AG09319 (cell line): ENCODE measurements around the gene PAPSS1.

Source experiments
- DNase-seq: peaks from one replicate; pipeline ENCODE4 v3.0.0-alpha.2; 2010; ENCODE audit warnings: low read depth; ENCODE audit errors: extremely low read depth
- TF ChIP-seq, protein P1 (sequence below): IDR thresholded peaks from 2 replicates; pipeline ENCODE4 v1.5.1; 2011; ENCODE audit warnings: low read depth, mild to moderate bottlenecking, inconsistent platforms, low read length, moderate library complexity

The PAPSS1 gene

GRCh38 chr4:107579099-107579498, 140.9 kb downstream of the PAPSS1 start:
- no peak for DNase-seq
- TF ChIP-seq, protein P1, sequence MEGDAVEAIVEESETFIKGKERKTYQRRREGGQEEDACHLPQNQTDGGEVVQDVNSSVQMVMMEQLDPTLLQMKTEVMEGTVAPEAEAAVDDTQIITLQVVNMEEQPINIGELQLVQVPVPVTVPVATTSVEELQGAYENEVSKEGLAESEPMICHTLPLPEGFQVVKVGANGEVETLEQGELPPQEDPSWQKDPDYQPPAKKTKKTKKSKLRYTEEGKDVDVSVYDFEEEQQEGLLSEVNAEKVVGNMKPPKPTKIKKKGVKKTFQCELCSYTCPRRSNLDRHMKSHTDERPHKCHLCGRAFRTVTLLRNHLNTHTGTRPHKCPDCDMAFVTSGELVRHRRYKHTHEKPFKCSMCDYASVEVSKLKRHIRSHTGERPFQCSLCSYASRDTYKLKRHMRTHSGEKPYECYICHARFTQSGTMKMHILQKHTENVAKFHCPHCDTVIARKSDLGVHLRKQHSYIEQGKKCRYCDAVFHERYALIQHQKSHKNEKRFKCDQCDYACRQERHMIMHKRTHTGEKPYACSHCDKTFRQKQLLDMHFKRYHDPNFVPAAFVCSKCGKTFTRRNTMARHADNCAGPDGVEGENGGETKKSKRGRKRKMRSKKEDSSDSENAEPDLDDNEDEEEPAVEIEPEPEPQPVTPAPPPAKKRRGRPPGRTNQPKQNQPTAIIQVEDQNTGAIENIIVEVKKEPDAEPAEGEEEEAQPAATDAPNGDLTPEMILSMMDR, result no peak

DNA sequence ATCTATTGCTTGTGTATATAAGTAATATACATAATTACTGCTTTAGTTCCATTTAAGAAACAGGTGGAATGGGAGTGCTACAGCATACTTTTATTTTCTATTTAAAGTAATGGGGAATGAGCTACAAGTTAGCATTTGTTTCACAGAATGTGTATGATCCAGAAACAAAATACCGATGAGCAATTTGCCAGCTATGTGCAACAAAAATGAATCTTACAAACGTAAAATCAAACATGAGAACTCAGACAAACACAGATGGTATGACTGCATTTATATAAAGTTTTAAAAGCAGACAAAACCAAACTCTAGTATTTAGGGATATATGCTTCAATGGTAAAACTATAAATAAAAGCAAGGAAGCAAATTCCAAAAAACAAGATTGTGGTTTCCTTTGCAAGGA, 141.7 kb downstream of the PAPSS1 start:
- peak; percentile 28 for DNase-seq
- TF ChIP-seq, protein P1, result no peak

DNA sequence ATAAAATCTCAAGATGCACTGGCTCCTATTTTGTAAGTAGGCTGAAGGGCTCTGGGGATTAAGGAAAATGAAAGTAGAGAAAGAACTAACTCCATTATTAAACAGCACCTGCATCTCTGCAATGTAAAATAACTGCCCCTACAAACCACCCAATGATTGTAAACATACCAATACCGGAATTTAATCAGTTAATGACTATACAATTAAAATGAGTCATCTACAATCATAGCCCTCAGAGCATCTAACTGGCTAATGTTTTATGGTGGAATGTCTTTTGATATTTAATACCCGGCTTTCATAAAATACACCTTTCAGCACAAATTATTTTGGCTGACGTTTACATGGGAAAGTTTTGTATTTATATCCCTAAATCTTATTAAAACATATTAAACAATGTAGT, 142.3 kb downstream of the PAPSS1 start:
- no peak for DNase-seq
- TF ChIP-seq, protein P1, result no peak

DNA sequence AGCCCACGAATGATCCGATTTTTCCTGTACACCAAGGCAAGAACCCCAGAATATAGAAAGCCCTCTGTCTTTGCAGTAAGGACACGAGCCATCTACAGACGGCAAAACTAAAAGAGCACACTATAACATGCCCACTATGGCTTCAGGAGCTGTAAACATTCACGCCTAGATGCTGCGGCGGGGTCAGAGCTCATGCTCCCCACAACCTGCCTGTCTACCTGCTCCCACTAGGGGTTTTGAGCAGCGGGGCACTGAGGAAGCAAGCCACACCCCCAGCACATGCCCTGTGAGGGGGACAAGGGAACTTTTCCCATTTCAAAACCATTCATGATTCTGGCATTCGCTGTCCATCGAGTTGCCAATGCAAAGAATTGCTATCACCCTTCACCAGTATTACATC, 144.8 kb downstream of the PAPSS1 start:
- no peak for DNase-seq
- TF ChIP-seq, protein P1, result no peak

GRCh38 chr4:107572281-107572680, 147.8 kb downstream of the PAPSS1 start:
- TF ChIP-seq, protein P1, result no peak
- DNase-seq, result no peak

GRCh38 chr4:107570952-107571351, 149.1 kb downstream of the PAPSS1 start:
- no peak for DNase-seq
- TF ChIP-seq, protein P1, result no peak

DNA sequence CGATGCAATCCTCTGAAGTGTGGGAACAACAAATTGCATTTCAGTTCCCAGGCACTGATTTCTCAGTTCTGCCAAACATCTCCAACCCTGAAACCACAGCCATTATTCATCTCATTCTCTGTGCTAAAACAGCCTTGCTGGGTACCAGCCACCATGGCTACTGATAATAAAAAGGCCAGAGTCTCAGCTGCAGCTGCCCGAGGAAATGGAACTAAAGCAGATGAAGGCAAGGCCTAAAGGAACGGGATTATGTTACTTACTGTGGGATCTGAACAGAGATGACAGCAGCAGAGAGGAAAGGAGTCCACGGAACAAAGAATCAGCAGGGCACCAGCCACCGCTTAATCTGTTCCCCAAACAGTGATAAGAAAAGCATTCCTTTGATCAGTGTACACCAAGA, 155.7 kb downstream of the PAPSS1 start:
- TF ChIP-seq, protein P1, result no peak
- DNase-seq, result no peak
